K562 (cell line): Measurements from ENCODE around the gene VSTM2B.

ENCODE experiments used
- ATF3 ChIP-seq, 2 experiments: fragments of 450-650 bp in 1 of 2; sonication (generic) in 1 of 2; formaldehyde crosslinking in 1 of 2; IDR thresholded peaks in 1 of 2; conservative IDR thresholded peaks in 1 of 2; 2 replicates each; pipeline versions ENCODE4 v1.6.1 to v1.8.1; 2016 to 2023; ENCODE audit warnings: mild to moderate bottlenecking in 2 of 2, moderate library complexity in 2 of 2, inconsistent platforms in 1 of 2, missing genetic modification reagents in 1 of 2
- FOXA3 ChIP-seq, 2 experiments: fragments of 450-650 bp in 1 of 2; sonication (generic) in 1 of 2; formaldehyde crosslinking; IDR thresholded peaks in 1 of 2; conservative IDR thresholded peaks in 1 of 2; 2 replicates each; pipeline versions ENCODE4 v1.4.0 to v1.8.0; 2020 to 2022; ENCODE audit warnings: mild to moderate bottlenecking in 2 of 2, missing genetic modification reagents in 1 of 2
- FOXP1 ChIP-seq: sonication (generic); formaldehyde crosslinking; IDR thresholded peaks from 2 replicates; pipeline ENCODE4 v1.8.0; 2022; ENCODE audit warnings: mild to moderate bottlenecking, missing genetic modification reagents
- HCFC1 ChIP-seq: IDR thresholded peaks from 2 replicates; pipeline ENCODE4 v1.6.1; 2012; ENCODE audit warnings: low read depth, low read length, improper control_type of control experiment
- HEY1 ChIP-seq: fragments of 250-450 bp; sonication (Bioruptor Pico); IDR thresholded peaks from 2 replicates; pipeline ENCODE4 v1.5.0; 2020; ENCODE audit warnings: mild to moderate bottlenecking, moderate library complexity, borderline replicate concordance
- MTA2 ChIP-seq: fragments of 450-650 bp; IDR thresholded peaks from 2 replicates; pipeline ENCODE4 v1.6.1; 2016; ENCODE audit warnings: low read depth
- NRF1 ChIP-seq, 2 experiments: fragments of 450-650 bp; IDR thresholded peaks in 1 of 2; conservative IDR thresholded peaks in 1 of 2; 2 replicates each; pipeline ENCODE4 v1.6.1; 2014; ENCODE audit warnings: mild to moderate bottlenecking in 2 of 2
- ZBTB43 ChIP-seq: sonication (generic); formaldehyde crosslinking; IDR thresholded peaks from 2 replicates; pipeline ENCODE4 v1.8.0; 2023; ENCODE audit warnings: mild to moderate bottlenecking, missing genetic modification reagents
- ZNF24 ChIP-seq: fragments of 450-650 bp; IDR thresholded peaks from 2 replicates; pipeline ENCODE4 v1.6.1; 2016
- ZNF511 ChIP-seq: sonication (generic); formaldehyde crosslinking; IDR thresholded peaks from 2 replicates; pipeline ENCODE4 v1.8.0; 2022; ENCODE audit warnings: mild to moderate bottlenecking, missing genetic modification reagents
- ZNF518B ChIP-seq: fragments of 250-450 bp; sonication (Bioruptor Pico); IDR thresholded peaks from 2 replicates; pipeline ENCODE4 v1.5.0; 2021; ENCODE audit warnings: mild to moderate bottlenecking, moderate library complexity
- ZNF76 ChIP-seq: fragments of 250-450 bp; sonication (Bioruptor Pico); IDR thresholded peaks from 2 replicates; pipeline ENCODE4 v1.4.0; 2020; ENCODE audit warnings: mild to moderate bottlenecking, moderate library complexity, borderline replicate concordance
- TF ChIP-seq, protein P1 (sequence below), 3 experiments: IDR thresholded peaks in 2 of 3; conservative IDR thresholded peaks in 1 of 3; 2 replicates each; pipeline ENCODE4 v1.5.1; 2011 to 2012; ENCODE audit warnings: low read length in 3 of 3, mild to moderate bottlenecking in 3 of 3, control low read depth in 2 of 3, improper control_type of control experiment in 1 of 3, inconsistent platforms in 1 of 3, low read depth in 1 of 3, mixed read lengths in 1 of 3, moderate library complexity in 1 of 3; ENCODE audit not compliant: insufficient read depth in 2 of 3
- TF ChIP-seq, protein P2 (sequence below), 2 experiments: fragments of 450-650 bp; formaldehyde crosslinking in 1 of 2; IDR thresholded peaks; 2 replicates each; pipeline versions ENCODE4 v1.4.0 to v1.6.1; 2014 to 2020; ENCODE audit warnings: mild to moderate bottlenecking in 2 of 2, borderline replicate concordance in 1 of 2, low read depth in 1 of 2

- no peak for TF ChIP-seq ZNF24
- TF ChIP-seq FOXP1 (CRISPR knock-in tag), result no peak
- TF ChIP-seq, protein P1, sequence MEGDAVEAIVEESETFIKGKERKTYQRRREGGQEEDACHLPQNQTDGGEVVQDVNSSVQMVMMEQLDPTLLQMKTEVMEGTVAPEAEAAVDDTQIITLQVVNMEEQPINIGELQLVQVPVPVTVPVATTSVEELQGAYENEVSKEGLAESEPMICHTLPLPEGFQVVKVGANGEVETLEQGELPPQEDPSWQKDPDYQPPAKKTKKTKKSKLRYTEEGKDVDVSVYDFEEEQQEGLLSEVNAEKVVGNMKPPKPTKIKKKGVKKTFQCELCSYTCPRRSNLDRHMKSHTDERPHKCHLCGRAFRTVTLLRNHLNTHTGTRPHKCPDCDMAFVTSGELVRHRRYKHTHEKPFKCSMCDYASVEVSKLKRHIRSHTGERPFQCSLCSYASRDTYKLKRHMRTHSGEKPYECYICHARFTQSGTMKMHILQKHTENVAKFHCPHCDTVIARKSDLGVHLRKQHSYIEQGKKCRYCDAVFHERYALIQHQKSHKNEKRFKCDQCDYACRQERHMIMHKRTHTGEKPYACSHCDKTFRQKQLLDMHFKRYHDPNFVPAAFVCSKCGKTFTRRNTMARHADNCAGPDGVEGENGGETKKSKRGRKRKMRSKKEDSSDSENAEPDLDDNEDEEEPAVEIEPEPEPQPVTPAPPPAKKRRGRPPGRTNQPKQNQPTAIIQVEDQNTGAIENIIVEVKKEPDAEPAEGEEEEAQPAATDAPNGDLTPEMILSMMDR (IDR thresholded peaks at IDR 0.05 in 2 of 3, conservative IDR thresholded peaks at IDR 0.05 in 1 of 3; ENCODE audit: insufficient read depth in 2 of 3, low read depth in 1 of 3, low read length in 3 of 3), result no peak
- no peak for TF ChIP-seq HCFC1
- TF ChIP-seq ZNF76, result no peak
- no peak for TF ChIP-seq ZBTB43 (CRISPR knock-in tag)
- TF ChIP-seq ZNF518B (CRISPR knock-in tag), result no peak
- TF ChIP-seq MTA2, result no peak
- no peak for TF ChIP-seq HEY1 (CRISPR knock-in tag)
- TF ChIP-seq NRF1 (conservative IDR thresholded peaks at IDR 0.05 in 1 of 2, IDR thresholded peaks at IDR 0.05 in 1 of 2), result no peak
- no peak for TF ChIP-seq ATF3 (IDR thresholded peaks at IDR 0.05)
- no peak for TF ChIP-seq ATF3 (CRISPR knock-in tag; conservative IDR thresholded peaks at IDR 0.05)
- TF ChIP-seq, protein P2, sequence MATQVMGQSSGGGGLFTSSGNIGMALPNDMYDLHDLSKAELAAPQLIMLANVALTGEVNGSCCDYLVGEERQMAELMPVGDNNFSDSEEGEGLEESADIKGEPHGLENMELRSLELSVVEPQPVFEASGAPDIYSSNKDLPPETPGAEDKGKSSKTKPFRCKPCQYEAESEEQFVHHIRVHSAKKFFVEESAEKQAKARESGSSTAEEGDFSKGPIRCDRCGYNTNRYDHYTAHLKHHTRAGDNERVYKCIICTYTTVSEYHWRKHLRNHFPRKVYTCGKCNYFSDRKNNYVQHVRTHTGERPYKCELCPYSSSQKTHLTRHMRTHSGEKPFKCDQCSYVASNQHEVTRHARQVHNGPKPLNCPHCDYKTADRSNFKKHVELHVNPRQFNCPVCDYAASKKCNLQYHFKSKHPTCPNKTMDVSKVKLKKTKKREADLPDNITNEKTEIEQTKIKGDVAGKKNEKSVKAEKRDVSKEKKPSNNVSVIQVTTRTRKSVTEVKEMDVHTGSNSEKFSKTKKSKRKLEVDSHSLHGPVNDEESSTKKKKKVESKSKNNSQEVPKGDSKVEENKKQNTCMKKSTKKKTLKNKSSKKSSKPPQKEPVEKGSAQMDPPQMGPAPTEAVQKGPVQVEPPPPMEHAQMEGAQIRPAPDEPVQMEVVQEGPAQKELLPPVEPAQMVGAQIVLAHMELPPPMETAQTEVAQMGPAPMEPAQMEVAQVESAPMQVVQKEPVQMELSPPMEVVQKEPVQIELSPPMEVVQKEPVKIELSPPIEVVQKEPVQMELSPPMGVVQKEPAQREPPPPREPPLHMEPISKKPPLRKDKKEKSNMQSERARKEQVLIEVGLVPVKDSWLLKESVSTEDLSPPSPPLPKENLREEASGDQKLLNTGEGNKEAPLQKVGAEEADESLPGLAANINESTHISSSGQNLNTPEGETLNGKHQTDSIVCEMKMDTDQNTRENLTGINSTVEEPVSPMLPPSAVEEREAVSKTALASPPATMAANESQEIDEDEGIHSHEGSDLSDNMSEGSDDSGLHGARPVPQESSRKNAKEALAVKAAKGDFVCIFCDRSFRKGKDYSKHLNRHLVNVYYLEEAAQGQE (IDR thresholded peaks at IDR 0.05; ENCODE audit: borderline replicate concordance), result no peak
- TF ChIP-seq, protein P2 (CRISPR knock-in tag; IDR thresholded peaks at IDR 0.05; ENCODE audit: low read depth), result no peak
- TF ChIP-seq ZNF511 (CRISPR knock-in tag), result no peak
- no peak for TF ChIP-seq FOXA3 (CRISPR knock-in tag; conservative IDR thresholded peaks at IDR 0.05 in 1 of 2, IDR thresholded peaks at IDR 0.05 in 1 of 2)
Observed at GRCh38 chr19:29579308-29579910, 53.6 kb downstream of the VSTM2B start.
